MM.1S (cell line): Measurements from ENCODE around the gene NDUFC2.

Experiments
- DNase-seq: peaks from one replicate; pipeline ENCODE4 v3.0.0-alpha.2; 2015
- H2AFZ ChIP-seq: fragments of 300-600 bp; sonication (generic); 2 replicates; pipeline ENCODE4 v1.6.0; 2016; ENCODE audit warnings: antibody characterized with exemption, low read length
- H3F3A ChIP-seq: fragments of 300-600 bp; sonication (generic); 2 replicates; pipeline ENCODE4 v1.6.1; 2016; ENCODE audit warnings: mild to moderate bottlenecking, antibody characterized with exemption, low read length, moderate library complexity, mixed read lengths; ENCODE audit not compliant: insufficient read depth
- H3K27ac ChIP-seq: fragments of 300-600 bp; sonication (generic); 2 replicates; pipeline ENCODE4 v1.5.1; 2016; ENCODE audit warnings: mild to moderate bottlenecking, low read length
- H3K27me3 ChIP-seq: fragments of 300-600 bp; sonication (generic); replicated peaks from 2 replicates; pipeline ENCODE4 v1.6.0; 2016; ENCODE audit warnings: low read length; ENCODE audit not compliant: insufficient read depth
- H3K36me3 ChIP-seq: fragments of 300-600 bp; sonication (generic); replicated peaks from 2 replicates; pipeline ENCODE4 v1.6.1; 2016; ENCODE audit warnings: mild to moderate bottlenecking, low read length, mixed read lengths; ENCODE audit not compliant: insufficient read depth
- H3K4me1 ChIP-seq: fragments of 300-600 bp; sonication (generic); 2 replicates; pipeline ENCODE4 v1.6.1; 2016; ENCODE audit warnings: low read length, mixed read lengths
- H3K4me2 ChIP-seq: fragments of 300-600 bp; sonication (generic); 2 replicates; pipeline ENCODE4 v1.6.0; 2016; ENCODE audit warnings: low read depth, low read length
- H3K4me3 ChIP-seq: fragments of 300-600 bp; sonication (generic); 2 replicates; pipeline ENCODE4 v1.5.1; 2016; ENCODE audit warnings: low read length, mixed read lengths
- H3K79me2 ChIP-seq: fragments of 300-600 bp; sonication (generic); 2 replicates; pipeline ENCODE4 v1.6.1; 2016; ENCODE audit warnings: mixed run types, low read length, mixed read lengths
- H3K9ac ChIP-seq: fragments of 300-600 bp; sonication (generic); 2 replicates; pipeline ENCODE4 v1.6.1; 2016; ENCODE audit warnings: low read length, mixed read lengths
- H3K9me2 ChIP-seq: fragments of 300-600 bp; sonication (generic); replicated peaks from 2 replicates; pipeline ENCODE4 v1.6.1; 2016; ENCODE audit warnings: mild to moderate bottlenecking, low read length, mixed read lengths; ENCODE audit not compliant: insufficient read depth
- H3K9me3 ChIP-seq: fragments of 300-600 bp; sonication (generic); replicated peaks from 2 replicates; pipeline ENCODE4 v1.6.1; 2016; ENCODE audit warnings: mild to moderate bottlenecking, low read length, mixed read lengths; ENCODE audit not compliant: insufficient read depth
- H4K20me1 ChIP-seq: fragments of 300-600 bp; sonication (generic); 2 replicates; pipeline ENCODE4 v1.6.1; 2016; ENCODE audit warnings: mild to moderate bottlenecking, low read length, moderate library complexity, mixed read lengths; ENCODE audit not compliant: insufficient read depth
- EZH2 ChIP-seq: fragments of 300-600 bp; sonication (generic); optimal IDR thresholded peaks from 2 replicates; pipeline ENCODE3; 2017; ENCODE audit warnings: low read depth, mild to moderate bottlenecking, antibody characterized with exemption, low read length, mixed read lengths
- EZH2phosphoT487 ChIP-seq: fragments of 300-600 bp; sonication (generic); IDR thresholded peaks from 2 replicates; pipeline ENCODE4 v1.6.1; 2018; ENCODE audit warnings: antibody characterized with exemption, low read length
- TF ChIP-seq, protein P1 (sequence below): fragments of 300-600 bp; sonication (generic); IDR thresholded peaks from 2 replicates; pipeline ENCODE4 v1.5.1; 2016; ENCODE audit warnings: antibody characterized with exemption, low read length, mixed read lengths

NDUFC2 gene

DNA sequence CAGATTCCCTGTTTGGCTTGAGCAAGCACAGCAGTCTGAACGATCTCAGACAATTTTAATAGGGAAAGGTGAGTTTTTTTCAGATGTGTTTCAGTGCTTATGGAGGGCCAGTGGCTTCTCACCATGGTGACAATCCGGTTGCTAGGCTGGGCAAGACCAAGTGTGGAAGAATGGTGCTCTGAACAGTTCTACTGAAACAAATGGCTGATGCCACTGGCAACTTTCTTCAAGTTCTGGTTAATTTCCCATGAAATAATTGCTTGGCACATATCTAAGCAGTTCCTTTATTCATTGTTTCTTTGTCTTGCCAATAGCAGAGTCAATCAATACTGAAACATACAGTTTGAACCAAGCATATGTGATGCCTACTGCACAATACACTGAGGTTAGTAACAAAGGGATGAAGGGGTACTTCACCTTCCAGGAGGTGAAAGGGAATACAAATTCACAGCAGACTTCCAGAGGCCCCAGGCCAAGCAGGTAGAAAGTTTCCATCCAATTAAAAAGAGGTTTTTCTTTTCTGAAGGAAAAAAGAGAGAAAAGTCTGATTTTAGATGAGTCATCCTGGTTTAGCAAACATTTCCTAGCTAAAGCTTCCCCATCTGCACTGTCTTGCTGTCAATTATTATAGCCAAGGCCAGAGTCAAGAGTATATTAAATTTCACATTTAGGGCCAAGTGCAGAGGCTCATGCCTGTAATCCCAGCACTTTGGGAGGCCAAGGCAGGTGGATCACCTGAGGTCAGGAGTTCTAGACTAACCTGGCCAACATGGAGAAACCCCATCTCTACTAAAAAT is 21.2 kb upstream of the NDUFC2 start:
- DNase-seq = no peak
- Histone ChIP-seq H3K36me3 (no peaks in the 10 kb centered on the region; the same call in none of the 2 replicates), H3K4me2 (no peak overlapping the region), H3K9me3 (no peaks in the 10 kb centered on the region), H3F3A (no peaks in the 10 kb centered on the region), H3K79me2 (no peaks in the 10 kb centered on the region), H3K9me2 (no peaks in the 10 kb centered on the region), H3K4me3 (no peak overlapping the region), H3K4me1 (no peaks in the 10 kb centered on the region), H2AFZ (no peak overlapping the region), H4K20me1 (no peaks in the 10 kb centered on the region), H3K27me3 (no peaks in the 10 kb centered on the region), H3K9ac (no peak overlapping the region), H3K27ac (no peak overlapping the region)
- TF ChIP-seq, protein P1, sequence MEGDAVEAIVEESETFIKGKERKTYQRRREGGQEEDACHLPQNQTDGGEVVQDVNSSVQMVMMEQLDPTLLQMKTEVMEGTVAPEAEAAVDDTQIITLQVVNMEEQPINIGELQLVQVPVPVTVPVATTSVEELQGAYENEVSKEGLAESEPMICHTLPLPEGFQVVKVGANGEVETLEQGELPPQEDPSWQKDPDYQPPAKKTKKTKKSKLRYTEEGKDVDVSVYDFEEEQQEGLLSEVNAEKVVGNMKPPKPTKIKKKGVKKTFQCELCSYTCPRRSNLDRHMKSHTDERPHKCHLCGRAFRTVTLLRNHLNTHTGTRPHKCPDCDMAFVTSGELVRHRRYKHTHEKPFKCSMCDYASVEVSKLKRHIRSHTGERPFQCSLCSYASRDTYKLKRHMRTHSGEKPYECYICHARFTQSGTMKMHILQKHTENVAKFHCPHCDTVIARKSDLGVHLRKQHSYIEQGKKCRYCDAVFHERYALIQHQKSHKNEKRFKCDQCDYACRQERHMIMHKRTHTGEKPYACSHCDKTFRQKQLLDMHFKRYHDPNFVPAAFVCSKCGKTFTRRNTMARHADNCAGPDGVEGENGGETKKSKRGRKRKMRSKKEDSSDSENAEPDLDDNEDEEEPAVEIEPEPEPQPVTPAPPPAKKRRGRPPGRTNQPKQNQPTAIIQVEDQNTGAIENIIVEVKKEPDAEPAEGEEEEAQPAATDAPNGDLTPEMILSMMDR = no peak
- no peak for TF ChIP-seq EZH2
- no peak for TF ChIP-seq EZH2phosphoT487

DNA sequence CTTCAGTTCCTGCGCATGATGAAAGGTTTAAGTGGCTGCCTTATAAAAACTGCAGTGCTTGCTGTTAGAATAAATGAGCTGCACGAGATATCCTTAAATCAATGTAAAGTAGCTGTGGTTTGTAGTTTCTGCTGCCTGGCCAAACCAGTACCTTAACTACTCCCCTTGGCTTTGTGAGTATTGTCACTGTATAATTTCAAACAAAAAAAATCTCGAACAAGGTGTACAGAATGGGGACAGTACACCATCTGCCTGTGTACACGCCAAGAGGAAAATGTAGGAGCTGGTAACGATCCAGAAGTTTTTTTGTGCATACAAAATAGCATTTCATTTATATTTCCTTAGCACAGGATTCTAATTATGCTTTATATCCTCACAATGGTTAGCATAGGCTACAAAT is 20.6 kb upstream of the NDUFC2 start:
- no peak for TF ChIP-seq EZH2
- TF ChIP-seq EZH2phosphoT487 = no peak
- TF ChIP-seq, protein P1 = no peak
- H3K4me1 ChIP-seq = no peaks in the 10 kb centered on the region
- no peaks in the 10 kb centered on the region for H3K9me2 ChIP-seq
- no peak overlapping the region for H2AFZ ChIP-seq
- H3K9me3 ChIP-seq = no peaks in the 10 kb centered on the region
- H3K4me2 ChIP-seq = no peak overlapping the region
- H3F3A ChIP-seq = no peaks in the 10 kb centered on the region
- H4K20me1 ChIP-seq = no peaks in the 10 kb centered on the region
- no peaks in the 10 kb centered on the region for H3K27me3 ChIP-seq
- H3K9ac ChIP-seq = no peak overlapping the region
- no peaks in the 10 kb centered on the region; the same call in none of the 2 replicates for H3K36me3 ChIP-seq
- no peak overlapping the region for H3K4me3 ChIP-seq
- H3K79me2 ChIP-seq = no peaks in the 10 kb centered on the region
- H3K27ac ChIP-seq = no peak overlapping the region
- no peak for DNase-seq

DNA sequence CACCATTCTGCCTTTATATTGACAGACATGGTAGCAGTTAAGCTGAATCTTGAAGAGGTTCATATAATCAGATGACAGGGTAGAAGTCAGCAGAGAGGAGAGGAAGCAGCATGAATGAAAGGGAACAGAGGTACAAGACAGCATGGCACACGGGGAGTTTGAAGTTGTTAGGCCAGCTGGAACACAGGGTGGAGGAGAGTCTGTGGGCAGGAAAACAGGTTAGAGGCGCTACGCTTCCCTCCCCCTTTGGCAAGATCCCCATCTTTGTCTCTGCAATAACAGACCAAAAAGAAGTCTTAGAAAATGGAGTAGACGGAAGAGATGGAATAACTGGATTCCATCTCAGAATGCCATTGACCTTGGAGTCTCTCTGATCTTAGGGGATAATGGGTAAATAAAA is 20.0 kb upstream of the NDUFC2 start:
- Histone ChIP-seq H3K9me3 (no peaks in the 10 kb centered on the region), H3K9me2 (no peaks in the 10 kb centered on the region), H4K20me1 (no peaks in the 10 kb centered on the region), H2AFZ (no peak overlapping the region), H3K4me3 (no peak overlapping the region), H3K36me3 (no peaks in the 10 kb centered on the region; the same call in none of the 2 replicates), H3K4me1 (no peaks in the 10 kb centered on the region), H3K4me2 (no peak overlapping the region), H3K27ac (no peak overlapping the region), H3F3A (no peaks in the 10 kb centered on the region), H3K79me2 (no peaks in the 10 kb centered on the region), H3K9ac (no peak overlapping the region), H3K27me3 (no peaks in the 10 kb centered on the region)
- no peak for DNase-seq
- TF ChIP-seq EZH2 (no peak), EZH2phosphoT487 (no peak)
- TF ChIP-seq, protein P1 = no peak
